GM19452 (cell line): Measurements from ENCODE around the gene ZNF212.

Experiments used
- ATAC-seq: cut with Tn5 transposase; IDR thresholded peaks from one replicate; pipeline ENCODE4 v1.9.1; 2021; ENCODE audit not compliant: unreplicated experiment

ZNF212 gene

DNA sequence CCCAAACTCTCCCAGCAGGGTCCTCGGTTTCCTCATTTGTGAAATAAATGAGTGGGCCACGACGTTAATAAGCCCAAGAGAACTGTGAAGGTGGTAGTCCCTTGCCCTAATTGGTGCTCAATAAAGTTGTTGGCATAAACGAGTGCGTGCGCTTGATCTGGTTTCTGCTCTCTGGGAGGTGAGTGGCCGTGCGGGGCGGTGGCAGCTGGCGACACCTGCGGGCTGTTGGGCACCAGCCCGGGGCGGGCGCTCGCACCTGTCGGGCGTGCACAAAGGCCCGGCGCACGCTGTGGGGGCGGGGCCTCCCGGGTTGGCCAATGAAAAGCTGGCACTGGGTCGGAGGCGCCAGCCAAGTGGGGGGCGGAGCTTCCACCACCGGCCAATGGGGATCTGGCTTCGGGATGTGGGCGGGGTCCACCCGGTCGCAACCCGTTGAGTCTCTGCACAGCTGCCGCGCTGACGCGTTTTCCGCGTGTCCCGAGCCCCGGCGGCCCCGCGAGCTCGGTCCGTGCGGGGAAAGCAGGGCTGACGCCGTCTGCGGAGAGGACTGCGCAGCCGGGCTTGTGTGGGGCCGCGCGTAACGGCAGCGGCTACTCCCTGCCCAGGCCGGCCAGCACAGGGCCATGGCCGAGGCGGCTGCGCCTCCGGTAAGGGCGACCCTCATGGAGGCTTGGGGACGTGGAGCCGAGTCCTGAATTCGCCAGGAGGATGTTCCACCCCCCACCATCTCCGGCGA, 45.6 kb downstream of the ZNF212 start:
- peak; percentile 95 for ATAC-seq

DNA sequence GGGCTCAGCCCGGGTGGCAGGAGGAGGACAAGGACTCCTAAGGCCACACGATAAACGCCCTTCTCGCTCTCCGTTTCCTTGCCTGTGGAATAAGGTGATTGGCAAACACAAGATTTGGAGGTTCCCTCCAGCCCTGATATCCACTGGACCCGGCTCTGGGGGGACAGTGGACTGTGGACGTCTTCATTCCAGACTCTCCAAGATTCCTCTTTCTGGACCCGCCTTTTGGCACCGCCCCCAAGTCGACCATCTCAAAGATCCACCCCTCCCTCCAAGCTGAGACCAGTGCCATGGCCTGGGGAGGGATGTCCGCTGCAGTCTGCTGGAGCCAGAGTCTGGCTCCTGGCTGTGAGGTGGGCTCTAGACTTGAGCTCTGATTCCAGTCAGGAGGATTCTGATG, 46.2 kb downstream of the ZNF212 start:
- peak; percentile 1 for ATAC-seq

DNA sequence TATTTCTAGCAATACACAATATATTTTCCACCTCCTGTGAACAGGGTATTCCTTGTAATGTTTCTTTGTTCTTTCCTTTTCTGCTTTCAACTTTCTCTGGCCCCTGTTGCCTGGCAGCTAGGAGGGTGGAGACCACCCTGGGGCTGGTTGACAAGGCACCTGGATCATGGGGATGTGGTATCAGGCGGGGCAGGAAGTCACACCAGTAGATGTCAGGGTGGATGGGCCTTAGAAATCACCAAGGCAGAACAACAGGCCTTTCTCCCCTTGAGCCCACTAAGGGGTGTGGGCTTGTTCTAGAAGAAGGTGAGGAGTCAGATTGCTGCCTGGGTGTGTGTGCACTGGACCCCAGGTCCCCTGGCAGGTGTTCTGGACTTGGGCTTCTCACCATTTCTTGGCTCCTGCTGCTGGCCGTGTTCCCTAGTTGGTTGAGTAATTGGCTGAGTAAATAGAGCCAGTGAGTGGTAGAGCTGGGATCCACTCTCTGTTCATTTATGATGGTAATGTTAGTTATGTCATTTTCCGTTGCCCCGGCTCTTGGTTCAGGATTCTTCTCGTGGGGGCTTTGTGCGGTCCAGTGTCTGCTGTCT, 47.5 kb downstream of the ZNF212 start:
- ATAC-seq, result no peak

DNA sequence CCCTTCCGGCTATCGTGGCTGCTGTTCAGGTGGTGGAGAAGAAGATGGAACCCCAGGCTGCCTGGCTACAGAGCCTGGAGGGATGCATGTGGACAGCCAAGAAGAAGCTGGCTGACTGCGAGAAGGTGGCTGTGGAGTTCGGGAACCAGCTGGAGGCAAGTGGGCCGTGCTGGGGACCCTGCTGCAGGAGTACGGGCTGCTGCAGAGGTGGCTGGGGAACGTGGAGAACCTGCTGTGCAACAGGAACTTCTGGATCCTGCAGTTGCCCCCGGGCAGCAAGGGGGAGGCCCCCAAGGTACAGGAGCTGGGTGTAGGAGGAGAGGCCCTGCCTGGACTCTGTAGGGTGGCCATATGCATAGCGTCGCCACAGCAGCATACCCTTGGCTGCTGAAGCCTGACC, 48.2 kb downstream of the ZNF212 start:
- no peak for ATAC-seq

DNA sequence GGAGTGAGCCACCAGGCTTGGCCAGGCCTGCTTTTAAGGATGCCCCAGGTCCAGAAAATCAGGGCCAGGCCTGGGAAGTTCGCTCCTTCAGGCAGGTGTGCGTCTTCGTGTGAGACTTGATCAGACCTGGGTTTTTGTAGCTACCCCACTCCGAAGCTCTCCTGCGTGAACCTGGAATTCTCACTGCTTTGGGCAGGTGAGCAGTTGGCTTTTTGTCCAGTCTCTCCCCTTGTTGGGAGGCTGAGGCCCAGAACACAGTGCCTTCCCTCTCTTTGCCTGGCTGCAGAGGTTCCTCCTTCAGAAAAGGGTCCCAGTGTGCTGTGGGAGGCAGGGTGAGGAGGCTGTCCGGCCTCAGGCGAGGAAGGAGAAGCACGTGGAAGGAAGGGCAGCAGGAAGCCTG, 49.8 kb downstream of the ZNF212 start:
- ATAC-seq, result no peak

DNA sequence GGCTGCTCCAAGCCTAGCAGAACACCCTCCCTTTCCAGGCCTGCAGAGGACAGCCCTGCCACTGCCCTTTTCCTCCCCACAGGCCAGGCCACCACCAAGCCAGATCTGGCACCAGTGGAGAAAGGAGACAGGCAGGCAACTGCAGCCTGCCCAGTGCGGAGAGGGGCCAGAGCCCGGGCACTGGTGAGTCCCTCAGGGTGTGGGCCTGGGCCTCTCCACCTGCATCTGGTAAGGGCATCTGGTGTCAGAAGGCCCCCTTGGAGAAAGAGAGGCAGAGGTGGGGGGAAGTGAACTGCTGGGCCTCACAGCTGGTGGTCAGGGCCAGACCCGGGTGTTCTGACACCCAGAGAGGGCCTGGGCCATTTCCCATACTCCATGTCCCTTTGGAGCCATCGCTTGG, 50.4 kb downstream of the ZNF212 start:
- no peak for ATAC-seq

DNA sequence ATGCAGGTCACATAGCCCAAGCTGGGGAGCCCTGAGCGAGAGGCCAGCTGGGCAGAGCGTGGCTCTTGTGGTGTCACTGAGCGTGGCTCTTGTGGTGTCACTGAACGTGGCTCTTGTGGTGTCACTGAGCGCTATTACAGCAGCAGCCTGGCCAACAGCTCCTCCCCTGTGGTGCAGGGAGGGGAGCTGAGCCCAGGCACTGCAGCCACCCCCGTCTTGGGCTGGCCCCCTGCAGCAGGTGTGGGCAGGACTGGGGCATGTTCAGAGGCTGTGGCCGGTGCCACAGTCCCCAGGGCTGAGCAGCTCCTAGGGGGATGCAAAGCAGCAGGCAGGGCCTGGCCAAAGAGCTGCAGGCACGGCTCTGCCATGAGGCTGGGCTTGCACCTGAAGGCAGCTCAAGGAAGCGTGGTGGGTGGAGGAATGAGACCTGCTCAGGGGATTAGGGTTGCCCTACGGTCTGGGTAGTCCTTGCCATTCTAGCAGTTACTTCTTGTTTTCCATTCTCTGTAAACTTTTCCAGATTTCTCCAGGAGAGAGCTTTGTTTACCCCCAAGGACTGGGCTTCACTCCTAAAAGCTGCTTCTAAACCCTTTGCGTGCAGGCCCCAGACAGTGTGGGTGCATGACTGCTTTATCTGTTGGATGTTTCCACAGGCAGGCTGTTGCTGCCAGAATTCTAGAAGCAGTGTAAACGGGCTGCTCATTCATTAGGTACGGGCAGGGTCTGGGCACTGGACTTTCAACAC, 51.8 kb downstream of the ZNF212 start:
- ATAC-seq, result no peak

DNA sequence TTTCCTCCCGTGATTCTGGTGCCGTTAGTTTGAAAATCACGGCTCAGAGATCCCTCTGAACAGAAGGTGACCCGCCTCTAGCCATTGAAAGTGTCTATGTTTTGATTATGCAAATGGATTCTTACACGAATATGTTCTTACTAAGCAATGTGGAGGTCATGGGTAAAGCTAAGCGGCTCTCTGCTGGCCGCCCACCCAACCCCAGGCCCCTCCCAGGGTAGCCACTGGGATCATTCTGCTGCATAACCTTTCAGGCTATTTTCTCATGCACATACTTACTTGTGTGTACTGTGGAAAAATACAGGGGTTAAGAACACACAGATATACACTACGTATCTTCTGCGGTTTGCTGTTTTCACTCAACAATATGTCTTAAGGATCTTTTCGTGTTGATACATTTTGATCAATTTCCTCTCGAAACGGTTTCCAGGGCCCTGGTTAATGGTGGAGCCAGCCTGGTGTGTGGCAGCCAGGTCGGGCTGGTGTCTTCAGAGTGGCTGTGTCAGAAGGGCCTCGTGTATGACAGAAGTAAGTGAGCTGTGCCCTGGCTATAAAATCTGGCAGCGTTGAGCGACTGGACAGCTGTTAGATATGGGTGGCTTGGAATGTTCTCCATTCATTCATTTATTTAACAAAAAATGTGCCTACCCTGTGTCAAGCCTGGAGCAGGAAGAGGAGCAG, 52.5 kb downstream of the ZNF212 start:
- no peak for ATAC-seq

DNA sequence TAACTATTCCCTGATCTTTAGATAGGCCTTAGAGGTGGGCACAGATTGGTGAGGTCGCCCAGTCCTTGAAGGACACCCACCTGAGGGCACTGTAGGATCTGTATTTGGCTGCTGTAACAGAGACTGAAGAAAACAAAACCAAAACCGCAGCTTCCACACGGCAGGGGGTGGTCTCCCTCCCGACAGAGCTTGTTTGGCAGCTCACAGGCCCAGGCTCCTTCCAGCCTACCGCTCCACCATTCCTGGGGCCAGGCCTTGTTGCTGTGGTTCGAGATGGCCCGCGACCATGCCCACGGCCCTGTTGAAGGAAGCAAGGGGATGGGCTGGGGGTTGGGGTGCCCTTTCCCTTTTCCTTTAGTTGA, 53.0 kb downstream of the ZNF212 start:
- no peak for ATAC-seq

DNA sequence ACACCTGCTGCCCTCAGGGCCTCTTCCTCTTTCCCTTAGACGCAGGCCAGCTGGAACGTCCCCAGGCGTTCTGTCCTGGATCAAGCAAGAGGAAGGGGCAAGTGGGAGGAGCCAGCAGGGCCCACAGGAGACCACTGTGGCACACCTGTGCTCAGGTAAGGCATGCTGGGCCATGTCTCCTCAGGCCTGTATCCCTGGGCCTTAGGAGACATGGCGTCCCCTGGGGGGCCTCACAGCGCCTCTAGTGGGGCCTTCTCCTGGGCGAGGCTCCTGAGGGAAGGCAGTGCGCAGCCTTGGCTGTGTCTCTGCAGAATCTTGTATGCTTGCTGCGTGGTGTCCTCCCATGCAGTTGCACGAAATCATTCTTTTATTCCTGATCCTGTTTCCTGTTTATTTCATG, 53.9 kb downstream of the ZNF212 start:
- ATAC-seq, result no peak

DNA sequence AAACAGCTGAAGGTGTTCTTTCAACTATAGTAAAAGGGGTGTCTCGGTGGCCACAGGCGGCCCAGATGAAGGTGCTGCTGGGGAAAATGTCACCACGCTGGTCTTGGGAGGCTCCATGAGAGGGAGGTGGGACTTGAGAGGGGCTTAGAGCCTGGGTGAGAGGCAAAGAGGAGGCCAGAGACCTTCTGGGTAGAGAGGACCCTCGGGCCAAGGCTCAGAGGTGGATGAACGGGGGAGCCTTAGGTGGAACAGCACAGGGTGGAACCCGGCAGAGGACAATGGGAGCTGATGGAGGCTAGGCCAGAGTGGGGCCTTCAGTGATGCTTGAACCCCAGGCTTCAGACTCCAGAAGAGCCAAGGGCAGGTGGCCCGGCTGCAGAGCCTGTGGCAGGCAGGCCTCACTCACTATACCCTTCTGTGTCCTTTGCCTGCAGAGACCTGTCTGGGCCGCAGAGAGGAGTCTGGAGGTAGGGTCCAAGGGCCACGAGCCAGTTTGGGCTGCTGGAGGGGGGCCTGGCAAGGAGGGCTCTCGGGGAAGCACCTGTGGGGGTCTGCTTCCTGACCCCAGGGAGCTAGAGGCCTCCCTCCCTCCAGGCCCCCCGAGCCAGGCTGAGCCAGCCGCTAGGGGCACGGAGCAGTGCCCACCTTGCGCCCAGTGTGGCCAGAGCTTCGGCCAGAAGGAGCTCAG, 54.6 kb downstream of the ZNF212 start:
- no peak for ATAC-seq

DNA sequence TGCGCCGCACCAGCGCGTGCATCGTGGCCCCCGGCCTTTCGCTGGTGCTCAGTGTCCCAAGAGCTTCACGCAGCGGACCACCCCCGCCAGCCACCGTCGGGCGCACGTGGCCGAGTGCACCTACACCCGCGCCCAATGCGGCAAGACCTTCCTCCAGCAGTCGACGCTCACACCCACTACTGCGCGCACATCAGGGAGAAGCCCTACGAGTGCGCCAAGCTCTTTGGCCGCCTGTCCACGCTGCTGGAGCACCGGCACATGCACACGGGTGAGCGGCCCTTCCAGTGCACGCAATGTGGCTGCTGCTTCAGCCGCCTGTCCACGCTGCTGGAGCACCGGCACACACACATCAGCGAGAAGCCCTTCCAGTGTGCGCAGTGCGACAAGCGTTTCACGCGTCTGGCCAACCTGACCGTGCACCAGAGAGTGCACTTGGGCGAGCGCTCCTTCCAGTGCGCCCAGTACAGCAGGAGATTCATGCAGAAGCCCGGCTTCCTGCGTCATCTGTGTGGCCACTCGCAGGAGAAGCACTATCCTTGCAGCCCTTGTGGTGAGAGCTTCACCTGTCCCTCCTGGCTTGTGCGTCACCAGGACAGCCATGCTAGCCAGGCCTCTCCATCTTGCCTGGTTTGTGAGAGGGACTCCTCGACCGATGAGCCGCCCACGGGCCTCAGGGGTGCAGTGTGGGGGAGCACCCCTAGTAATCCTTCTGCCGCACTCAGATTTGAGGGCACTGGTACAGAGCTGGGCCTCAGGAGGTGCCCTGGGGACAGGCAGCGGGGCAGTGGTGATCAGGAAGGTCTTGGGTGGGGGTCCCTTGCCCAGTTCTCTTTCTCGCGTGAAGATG, 55.4 kb downstream of the ZNF212 start:
- no peak for ATAC-seq

DNA sequence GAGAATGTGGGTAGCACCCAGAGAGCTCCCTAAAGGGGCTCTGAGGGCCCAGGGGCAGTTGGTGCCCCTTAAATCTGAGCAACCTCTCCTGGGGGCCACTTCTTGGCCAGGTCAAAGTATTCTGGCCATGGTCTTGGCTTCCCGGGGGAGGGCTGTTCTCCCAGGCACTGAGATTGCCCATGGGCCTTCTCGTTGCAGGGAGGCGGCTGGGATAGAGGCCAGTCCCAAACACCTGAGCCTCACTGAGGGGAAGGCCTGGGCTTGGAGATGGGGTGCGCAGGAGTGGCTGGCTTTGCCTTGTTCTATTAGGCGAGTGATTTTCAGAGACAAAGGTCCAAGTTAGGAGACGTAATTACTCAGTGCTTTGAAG, 56.0 kb downstream of the ZNF212 start:
- ATAC-seq, result no peak

DNA sequence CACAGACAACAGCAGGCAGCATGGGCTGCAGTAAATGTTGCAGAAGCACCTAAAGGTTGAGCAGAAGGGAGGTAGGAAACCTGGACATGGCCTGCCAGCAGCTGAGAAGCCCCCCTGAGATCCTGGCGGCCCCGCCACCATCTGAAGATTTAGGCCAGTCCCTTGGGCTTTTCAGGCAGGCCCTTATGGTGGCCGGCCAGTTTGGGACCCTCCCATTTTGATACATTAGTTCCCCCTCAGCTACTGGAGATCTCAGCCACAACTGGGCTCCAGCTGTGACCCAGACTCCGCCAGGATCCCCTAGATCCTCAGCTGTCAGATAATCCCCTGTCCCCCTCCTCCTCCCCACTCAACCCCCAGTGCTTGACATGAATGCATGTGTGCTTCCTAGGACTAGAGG, 56.9 kb downstream of the ZNF212 start:
- ATAC-seq, result no peak

DNA sequence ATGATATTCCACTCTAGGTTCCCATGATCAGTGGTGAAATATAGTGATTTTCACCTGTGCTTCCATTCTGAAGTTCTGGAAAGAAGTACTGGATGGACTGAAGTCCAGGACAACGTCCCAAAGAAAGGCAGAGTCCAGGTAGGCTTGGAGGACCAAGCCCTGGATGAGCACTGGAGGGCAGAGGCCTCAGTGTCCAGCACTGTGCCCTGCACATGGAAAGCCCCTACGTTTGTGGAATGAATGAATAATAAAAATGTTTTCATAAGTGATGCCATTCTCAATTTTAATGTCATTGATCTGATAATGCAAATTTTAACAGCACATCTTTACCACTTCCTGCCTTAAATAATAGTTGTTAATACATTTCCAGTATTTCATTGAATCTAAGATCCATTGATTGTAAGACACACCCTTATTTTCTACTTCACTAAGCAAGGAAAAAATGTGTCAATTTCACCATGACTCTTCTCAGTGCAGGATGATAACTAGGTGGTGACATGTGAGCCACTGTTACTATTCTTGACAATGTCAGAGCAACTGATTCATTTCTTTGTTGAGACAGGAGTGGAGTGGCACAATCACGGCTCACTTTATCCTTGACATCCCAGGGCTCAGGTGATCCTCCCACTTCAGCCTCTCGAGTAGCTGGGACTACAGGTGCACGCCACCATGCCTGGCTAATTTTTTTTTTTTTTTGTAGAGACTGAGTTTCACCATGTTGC, 57.7 kb downstream of the ZNF212 start:
- no peak for ATAC-seq

DNA sequence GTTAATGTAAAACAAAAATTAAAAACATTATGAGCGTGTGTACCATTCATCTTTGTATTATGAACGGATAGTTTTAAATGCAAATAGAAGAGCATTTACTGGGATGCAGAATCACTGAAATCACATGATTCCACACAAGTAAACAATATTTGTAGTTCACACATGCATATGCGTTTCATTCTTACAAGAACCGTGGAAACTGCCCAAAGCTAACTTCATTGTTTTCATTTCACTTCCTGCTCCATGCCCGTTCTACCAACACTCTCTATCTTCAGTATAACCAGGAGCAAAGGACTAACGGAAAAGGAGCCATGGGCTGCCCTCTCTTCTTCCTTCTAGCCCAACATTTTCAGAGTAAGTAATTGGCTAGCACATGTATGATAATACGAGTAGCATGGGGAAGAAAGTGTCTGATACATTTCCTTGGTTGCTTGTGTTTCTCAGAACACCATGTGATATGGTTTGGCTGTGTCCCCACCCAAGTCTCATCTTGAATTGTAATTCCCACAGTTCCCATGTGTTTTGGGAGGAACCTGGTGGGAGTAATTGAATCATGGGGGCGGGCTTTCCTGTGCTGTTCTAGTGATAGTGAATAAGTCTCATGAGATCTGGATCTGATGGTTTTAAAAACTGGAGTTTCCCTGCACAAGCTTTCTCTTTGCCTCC, 61.3 kb downstream of the ZNF212 start:
- ATAC-seq, result no peak

DNA sequence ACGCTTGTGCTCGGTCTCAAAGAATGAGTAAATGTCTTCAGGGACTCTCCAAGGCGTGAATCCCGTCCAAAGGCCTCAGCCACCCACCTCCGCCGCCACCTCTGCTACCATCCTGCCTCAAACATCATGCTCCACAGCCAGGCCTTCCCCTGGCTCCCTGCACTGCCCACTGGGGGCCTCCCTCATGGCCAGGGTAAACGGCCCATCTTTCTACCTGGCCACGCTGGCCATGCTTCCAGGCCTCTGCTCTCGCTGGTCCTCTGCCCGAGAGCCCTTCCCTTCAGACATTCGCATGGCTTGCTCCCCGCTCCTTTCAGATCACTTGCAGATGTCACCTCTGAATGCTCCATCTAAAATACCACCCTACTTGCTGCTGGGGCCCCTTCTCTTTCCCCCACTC, 62.8 kb downstream of the ZNF212 start:
- no peak for ATAC-seq

DNA sequence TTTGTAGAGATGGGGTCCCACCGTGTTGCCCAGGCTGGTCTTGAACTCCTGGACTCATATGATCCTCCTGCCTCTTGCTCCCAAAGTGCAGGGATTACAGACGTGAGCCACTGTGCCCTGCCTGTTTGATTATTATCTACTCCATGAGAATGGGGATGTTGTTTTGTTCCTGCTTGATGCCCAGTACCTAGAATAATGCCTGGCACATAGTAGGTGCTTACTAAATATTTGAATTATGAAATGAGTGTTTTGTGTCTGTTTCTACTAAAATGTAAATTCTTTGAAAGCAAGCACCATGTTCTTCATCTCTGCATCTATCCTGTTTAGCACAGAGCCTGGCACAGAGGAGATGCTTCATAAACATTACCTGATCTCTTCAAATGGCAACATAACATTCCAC, 63.4 kb downstream of the ZNF212 start:
- no peak for ATAC-seq

DNA sequence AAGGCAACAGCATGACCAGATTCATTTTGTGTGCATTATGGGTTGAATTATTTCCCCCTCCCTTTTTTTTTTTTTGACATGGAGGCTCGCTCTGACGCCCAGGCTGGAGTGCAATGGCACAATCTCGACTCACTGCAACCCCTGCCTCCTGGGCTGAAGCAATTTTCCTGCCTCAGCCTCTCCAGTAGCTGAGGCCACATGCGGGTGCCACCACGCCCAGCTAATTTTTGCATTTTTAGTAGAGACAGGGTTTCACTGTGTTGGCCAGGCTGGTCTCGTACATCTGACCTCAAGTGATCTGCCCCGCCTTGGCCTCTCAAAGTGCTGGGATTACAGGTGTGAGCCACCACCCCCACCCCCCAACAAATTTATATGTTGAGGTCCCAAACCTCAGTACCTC, 64.6 kb downstream of the ZNF212 start:
- no peak for ATAC-seq
